COLO829 (cell line): ENCODE measurements around the gene SATB2.

Source experiments
- DNase-seq: peaks from one replicate; pipeline ENCODE4 v3.0.0; 2012; ENCODE audit warnings: low spot score

Gene SATB2

GRCh38 chr2:199452260-199452990, 5.3 kb downstream of the SATB2 start:
- no peak for DNase-seq

- DNase-seq, result no peak
These were observed 7.8 kb downstream of the SATB2 start for GRCh38 chr2:199449956-199450355.

DNA sequence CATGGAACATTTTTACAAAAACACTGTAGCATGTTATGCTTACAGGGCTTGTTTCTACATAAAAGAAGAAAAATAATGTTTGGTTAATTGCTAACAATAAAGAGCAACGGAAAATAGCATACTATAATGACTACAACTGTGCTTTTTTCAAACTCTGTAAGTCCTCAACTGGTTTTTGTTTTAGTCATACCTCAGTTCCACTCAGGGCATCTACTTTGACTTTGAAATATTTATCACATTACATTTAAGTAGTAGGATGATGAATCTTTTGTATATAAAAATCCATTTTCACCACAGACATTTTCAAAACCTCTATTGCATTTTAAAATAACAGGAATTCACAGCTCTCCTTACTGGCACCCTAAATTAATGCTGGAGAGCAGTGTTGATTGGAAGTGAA, 8.3 kb downstream of the SATB2 start:
- DNase-seq, result no peak

DNA sequence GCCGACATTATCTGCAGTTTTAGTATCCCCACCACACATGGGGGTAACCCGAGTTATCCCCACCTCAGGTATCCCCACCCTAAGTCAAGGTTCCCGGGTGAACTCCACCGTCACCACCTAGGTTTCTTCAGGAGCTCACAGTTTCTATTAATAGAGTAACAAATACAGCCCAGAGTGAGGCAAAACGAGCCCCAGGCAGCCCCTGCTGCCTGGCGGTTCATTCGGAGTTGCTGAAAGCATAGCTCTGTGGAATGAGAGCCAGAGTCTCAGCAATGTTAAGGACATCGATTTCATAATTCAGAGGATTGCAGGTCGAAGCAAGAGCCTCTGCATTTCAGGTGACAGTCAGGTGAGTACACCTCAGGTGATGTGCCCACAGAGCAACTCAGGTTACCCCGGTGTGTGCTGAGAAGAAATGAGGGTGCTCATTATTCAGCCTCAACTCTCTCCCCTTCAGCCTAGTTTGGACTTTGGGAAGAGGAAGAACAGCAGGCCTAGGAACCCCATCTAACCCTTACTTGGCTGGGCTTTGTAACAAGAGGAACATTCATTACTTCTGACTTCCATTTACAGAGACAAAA, 10.7 kb downstream of the SATB2 start:
- DNase-seq, result no peak

GRCh38 chr2:199444749-199445148, 13.0 kb downstream of the SATB2 start:
- no peak for DNase-seq

- DNase-seq, result no peak
These were observed 14.1 kb downstream of the SATB2 start for GRCh38 chr2:199443589-199444130.

DNA sequence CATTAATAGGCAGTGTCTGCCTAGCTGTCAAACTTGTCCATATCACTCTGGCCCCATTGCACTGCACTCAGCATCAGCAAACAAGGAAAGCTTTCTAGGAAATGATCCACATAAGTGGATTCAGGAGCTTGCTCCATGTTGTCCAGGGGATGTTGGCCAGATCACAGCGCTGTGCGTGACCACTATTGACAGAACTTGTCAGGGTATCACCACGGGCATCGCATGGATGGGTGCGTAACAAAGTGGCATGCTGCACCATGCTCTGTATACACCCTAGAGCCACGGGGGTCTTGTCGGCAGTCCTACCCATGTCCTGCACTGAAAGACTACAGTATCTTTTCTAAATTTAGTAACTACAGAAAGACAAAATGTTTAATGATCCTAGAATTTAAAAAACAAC, 15.6 kb downstream of the SATB2 start:
- no peak for DNase-seq

- DNase-seq, result no peak
These were observed 16.0 kb downstream of the SATB2 start for GRCh38 chr2:199441759-199442158.

DNA sequence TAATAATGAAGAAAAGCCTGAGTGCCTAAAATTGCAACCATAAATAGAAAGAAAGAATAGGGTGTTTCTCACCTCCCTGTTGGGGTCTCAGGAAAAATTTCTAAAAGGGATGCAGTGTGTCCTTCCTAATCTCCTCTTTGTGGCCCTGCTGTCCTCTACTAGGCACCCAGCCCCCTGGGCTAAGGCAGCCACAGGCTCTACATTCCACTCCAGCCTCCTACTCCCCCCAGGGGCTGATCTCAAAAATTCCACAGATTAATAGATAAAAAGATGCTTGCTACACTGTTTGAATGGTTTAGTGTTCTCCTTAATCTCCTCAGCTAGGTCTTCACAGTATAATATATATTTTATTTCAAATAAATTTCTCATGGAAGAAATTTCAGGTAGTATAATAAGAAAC, 17.6 kb downstream of the SATB2 start:
- DNase-seq, result peak; percentile 13

GRCh38 chr2:199439542-199439941, 18.2 kb downstream of the SATB2 start:
- no peak for DNase-seq

- no peak for DNase-seq
These were observed 18.7 kb downstream of the SATB2 start for GRCh38 chr2:199439066-199439465.

DNA sequence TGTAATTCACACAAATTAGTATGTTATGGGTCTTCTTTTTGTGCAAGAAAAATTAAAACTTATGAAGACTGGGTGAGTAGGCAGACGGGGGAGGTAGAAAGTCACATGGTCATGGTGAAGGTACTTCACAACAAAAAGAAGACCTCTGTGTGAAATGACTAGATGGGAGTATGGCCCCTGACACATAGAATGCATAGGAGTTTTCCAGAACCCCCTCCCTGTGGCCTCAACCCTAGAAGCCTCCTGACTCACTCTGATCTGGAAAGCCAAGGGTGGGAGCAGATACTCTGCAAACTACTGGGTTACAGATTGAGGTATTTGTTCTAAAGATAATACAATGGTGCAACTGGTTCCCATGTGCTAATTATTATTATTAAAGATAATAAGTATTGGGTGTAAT, 23.2 kb downstream of the SATB2 start:
- no peak for DNase-seq

DNA sequence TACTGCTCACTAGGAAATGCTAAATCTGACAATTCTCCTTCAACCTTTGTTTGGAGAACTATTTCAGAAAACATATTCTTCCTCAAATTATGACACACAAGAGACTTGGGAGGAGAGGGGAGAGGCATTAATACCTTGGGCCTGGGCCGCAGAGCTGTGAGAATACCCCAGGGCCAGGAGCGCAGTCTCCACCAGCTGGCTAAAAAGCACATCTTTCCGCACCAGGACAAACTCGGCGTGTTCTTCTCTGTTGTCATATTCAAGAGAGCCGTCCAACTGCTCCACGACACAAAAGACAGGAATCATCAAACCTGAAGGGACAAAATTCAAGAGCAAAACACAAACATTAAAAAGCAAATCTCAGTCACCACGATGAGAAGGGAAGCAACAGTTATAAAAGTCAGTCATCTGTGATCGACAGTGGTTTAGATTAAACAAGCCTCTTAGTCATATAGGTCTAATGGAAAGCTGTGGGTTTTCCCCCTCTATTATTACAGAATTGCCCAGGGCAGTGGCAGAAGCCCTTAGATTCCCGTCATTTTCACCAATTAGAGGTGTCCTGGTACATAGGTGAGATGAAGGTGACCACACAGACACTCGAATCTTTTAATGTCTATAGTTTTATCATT, 24.4 kb downstream of the SATB2 start:
- no peak for DNase-seq

DNA sequence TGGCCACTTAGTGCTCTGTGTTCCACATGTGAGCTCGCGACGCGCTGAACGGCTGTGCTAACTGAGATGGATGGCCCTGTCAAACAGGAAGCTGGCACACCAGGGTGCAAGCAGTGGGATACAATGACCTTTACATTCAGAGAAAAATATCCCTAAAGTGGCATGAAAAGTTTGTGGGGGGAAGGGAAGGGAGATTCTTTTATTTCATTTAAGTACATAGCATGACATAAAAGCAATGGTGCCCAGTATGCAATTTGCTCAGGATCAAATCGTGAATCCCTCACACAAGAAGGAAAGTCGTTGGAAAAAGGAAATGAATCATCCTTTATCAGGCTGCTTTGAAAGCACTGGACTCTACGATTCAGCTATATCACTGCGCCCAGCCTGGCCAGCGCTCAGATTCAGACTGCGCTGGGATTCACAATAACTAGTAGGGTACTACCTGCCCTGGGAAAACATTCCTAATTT, 26.0 kb downstream of the SATB2 start:
- DNase-seq, result peak; percentile 54

GRCh38 chr2:199430214-199430613, 27.5 kb downstream of the SATB2 start:
- DNase-seq, result no peak

DNA sequence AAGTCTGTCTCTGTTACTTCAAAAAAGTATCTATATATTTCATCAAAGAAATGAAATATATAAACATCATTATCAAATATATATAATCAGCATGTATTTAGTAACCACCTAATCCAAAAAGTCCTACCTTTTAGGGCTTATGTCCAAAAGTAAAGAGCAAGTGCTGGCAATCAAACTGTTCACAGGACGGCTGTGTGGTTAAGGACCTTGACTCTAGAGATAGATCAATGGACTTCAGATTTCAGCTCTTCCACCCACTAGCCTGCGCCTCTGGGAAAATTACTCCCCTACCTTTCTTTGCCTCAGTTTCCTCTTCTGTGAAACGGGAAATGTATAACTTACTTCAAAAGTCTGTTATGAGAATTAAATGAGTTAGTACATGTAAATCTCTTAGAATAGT, 29.4 kb downstream of the SATB2 start:
- no peak for DNase-seq

DNA sequence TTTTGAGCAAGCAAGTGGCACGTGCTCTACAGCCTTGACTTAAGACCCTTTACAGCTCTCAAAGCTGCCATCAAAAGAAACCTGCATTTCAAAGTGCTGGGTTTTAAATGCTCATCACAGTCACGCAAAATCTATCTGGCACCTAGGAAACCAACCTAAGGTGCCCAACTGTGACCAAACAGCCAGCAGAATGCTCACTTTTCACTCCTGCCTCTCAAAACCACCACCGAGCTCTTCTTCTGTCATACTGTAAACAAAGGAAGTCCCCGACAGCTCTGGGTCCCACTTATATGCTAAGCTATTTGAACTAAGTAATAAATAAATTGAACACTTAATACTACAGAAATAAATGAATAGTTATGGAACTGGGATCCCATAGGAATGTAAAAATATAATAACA, 33.6 kb downstream of the SATB2 start:
- DNase-seq, result no peak

GRCh38 chr2:199419428-199419827, 38.3 kb downstream of the SATB2 start:
- no peak for DNase-seq

- no peak for DNase-seq
These were observed 43.3 kb downstream of the SATB2 start for GRCh38 chr2:199414465-199414864.

DNA sequence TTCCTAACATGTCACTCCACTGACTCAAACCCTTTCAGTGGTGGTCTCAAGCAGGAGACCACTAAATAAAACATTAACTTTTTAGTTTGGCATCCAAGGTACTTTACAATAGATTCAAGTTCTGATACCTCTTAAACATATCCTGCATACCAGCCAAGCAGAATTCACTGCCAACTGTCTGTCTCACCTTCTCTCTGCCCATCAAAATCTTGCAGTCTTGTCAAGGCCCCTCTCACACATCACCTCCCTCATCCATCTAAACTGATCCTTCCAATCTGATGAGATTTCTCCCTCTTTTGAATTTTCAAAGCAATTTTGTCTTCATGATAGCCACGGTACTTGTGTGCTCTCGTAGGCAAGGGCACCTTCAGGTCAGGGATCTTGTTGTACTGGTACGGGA, 43.7 kb downstream of the SATB2 start:
- DNase-seq, result no peak

DNA sequence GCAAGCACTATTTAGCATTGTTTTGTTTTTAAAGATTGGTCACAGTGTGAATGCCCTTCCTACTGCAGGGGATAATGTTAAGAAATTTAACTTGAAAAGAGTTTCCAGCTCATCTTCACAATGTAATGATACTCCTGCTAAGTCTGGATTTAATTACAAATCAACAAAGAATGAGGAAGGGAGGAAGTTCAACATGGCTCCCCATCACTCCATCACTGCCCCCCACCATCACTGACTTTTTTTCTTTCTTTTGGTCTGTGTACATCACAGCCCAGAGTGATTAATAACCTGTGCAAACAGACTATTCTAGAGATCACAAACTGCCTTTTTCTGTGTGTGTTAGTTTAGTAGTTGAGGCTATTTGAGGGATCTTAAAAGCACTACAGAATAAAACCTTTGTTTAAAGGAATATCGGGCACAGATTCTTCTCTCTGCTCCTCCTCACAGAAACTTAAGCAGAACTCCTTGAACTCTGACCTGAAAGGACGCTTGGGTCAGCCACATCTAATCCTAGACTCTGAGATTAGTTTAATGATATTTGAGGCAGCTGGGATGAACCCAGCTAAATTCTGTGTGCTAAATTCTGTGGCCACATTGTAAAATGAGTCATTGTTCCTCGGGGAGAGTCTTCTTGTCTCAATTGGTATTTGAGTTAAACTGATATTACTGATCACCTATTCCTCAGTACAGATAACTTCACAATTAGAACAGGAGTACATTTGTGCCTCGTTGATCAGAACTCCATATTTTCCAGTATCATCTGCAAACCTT, 47.8 kb downstream of the SATB2 start:
- no peak for DNase-seq

DNA sequence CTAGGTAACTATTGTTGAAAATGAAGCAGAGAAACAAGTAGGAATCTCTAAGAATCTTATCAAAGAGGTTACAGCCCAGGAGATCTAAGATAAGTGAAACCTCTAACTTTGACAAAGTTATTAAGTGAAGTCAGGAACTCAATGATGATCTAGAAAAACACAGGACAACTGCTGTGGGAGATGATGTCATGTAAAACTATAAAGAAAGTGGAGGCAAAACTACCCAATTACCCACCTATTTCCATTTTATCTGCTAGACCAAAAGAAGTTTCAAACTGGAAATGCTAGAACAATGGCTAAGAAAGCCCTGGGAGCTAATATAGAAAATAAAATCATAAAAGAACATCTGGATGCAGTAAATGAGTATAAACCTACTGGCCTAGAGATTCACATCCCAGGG, 50.3 kb downstream of the SATB2 start:
- no peak for DNase-seq
